GM06990 (cell line): Measurements from ENCODE around the gene CFB.
"Not testable (repeated sequence)": the region's sequence is repeated elsewhere in the genome, so short reads cannot be mapped to it uniquely, and the experiment has no call there.

ENCODE experiments used
- DNase-seq: peaks from one replicate; pipeline ENCODE4 v3.0.0-alpha.2; 2011; ENCODE audit not compliant: insufficient read length; ENCODE audit errors: extremely low read depth
- H3K27me3 ChIP-seq: replicated peaks from 2 replicates; pipeline ENCODE4 v1.6.0; 2011; ENCODE audit warnings: low read length; ENCODE audit not compliant: control insufficient read depth, insufficient read depth
- H3K36me3 ChIP-seq: 2 replicates; pipeline ENCODE4 v1.5.1; 2011; ENCODE audit warnings: low read length; ENCODE audit not compliant: control insufficient read depth, insufficient read depth
- H3K4me3 ChIP-seq: replicated peaks from 2 replicates; pipeline ENCODE4 v1.5.1; 2011; ENCODE audit warnings: low read depth, mild to moderate bottlenecking, control low read depth, low read length

The CFB gene

DNA sequence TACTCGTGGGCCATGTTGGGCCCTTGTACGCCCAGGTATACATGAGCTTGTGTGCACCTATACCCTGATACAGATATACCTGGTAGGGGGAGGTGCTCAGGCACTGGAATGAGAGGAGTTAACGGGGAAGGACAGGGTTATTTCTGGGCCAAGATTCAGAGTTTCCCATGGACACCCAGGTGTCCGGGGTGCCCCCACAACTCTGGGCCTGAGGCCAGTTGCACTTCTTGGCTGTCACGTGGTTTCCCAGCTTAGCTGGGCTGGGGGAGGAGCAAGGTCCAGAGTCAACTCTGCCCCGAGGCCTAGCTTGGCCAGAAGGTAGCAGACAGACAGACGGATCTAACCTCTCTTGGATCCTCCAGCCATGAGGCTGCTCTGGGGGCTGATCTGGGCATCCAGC is 35.8 kb downstream of the CFB start, which contains the start of gene C4A:
TSS of gene C4A (plus strand) at position 314 of the 400 bp plus-strand sequence. CDS start at position 365, 51 bp downstream.
- not testable (repeated sequence) for H3K27me3 ChIP-seq, H3K4me3 ChIP-seq, H3K36me3 ChIP-seq, DNase-seq

DNA sequence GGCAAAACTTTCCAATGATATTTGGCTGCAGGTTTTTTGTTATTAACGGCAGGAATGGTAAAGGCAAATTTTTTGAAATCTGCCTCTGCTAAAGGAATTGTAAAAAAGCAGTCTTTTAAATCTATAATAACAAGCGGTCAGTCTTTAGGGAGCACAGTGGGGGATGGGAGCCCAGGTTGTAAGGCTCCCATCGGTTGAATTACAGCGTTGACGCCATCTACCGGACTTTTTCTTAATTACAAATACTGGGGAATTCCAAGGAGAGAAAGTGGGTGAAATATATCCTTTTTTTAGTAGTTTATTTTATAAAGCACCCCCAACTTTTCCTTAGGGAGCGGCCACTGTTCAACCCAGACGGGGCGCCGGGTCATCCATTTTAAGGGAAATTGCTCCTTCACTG is 43.5 kb downstream of the CFB start:
- not testable (repeated sequence) for H3K36me3 ChIP-seq, DNase-seq, H3K27me3 ChIP-seq, H3K4me3 ChIP-seq

DNA sequence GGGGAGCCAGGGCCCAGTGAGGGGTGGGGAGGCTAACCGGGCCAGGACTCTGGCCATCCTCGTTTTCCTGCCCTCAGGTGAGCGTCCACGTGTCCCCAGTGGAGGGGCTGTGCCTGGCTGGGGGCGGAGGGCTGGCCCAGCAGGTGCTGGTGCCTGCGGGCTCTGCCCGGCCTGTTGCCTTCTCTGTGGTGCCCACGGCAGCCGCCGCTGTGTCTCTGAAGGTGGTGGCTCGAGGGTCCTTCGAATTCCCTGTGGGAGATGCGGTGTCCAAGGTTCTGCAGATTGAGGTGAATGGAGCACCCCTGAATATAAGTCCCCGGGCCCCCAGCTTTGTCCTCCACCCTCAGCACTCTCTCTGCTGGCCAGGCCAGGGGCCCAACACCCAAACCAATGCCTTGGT is 48.5 kb downstream of the CFB start:
- H3K27me3 ChIP-seq, H3K4me3 ChIP-seq, H3K36me3 ChIP-seq, DNase-seq: not testable (repeated sequence)

DNA sequence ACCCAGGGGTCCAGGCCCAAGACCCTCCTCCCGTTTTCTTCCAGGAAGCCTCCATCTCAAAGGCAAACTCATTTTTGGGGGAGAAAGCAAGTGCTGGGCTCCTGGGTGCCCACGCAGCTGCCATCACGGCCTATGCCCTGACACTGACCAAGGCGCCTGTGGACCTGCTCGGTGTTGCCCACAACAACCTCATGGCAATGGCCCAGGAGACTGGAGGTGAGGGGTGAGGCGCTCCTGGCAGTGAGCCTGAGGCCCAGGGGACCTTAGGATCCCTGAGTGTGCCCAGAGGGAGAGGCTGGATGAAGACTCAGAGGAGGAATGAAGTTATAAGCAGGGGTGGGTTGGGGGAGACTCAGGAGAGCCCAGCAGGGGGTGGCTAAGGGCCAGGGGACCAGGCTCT is 50.5 kb downstream of the CFB start:
- not testable (repeated sequence) for DNase-seq, H3K27me3 ChIP-seq, H3K4me3 ChIP-seq, H3K36me3 ChIP-seq
